Tibial nerve (tissue), 4 donors: ENCODE data around the gene EGFR. TPM values are rescaled to one million over a fixed set of nuclear protein-coding genes. Genes with fewer than 3 reads are reported as not detected.

Experiments
- DNase-seq, 2 donors: peaks; one replicate each; pipeline ENCODE4 v3.0.0-alpha.2; 2019; ENCODE audit warnings: low spot score in 2 of 2
- H3K27ac ChIP-seq, 4 donors: fragments of 200-600 bp; sonication (generic) in 3 of 4; one replicate each; pipeline ENCODE4 v1.5.1; 2017 to 2019; ENCODE audit warnings: mild to moderate bottlenecking in 1 of 4
- H3K27me3 ChIP-seq, 2 donors: fragments of 200-600 bp; sonication (generic) in 1 of 2; one replicate each; pipeline versions ENCODE4 v1.5.1 to v1.6.0; 2017 to 2019
- H3K36me3 ChIP-seq, 3 donors: fragments of 200-600 bp; sonication (generic); one replicate each; pipeline ENCODE4 v1.5.1; 2018 to 2019
- H3K4me1 ChIP-seq, 4 donors: fragments of 200-600 bp; sonication (generic) in 3 of 4; one replicate each; pipeline ENCODE4 v1.5.1; 2017 to 2019
- H3K4me3 ChIP-seq, 4 donors: fragments of 200-600 bp; sonication (generic) in 3 of 4; one replicate each; pipeline ENCODE4 v1.5.1; 2017 to 2019; ENCODE audit warnings: mild to moderate bottlenecking in 1 of 4, moderate library complexity in 1 of 4
- H3K9me3 ChIP-seq, 4 donors: fragments of 200-600 bp; sonication (generic) in 3 of 4; one replicate each; pipeline ENCODE4 v1.5.1; 2017 to 2019
- CTCF ChIP-seq, 5 experiments: fragments of 200-600 bp in 3 of 5; fragments of 450-650 bp in 2 of 5; sonication (generic) in 3 of 5; IDR thresholded peaks; one replicate each; pipeline ENCODE4 v1.5.1; 2016 to 2019; ENCODE audit warnings: antibody characterized with exemption in 5 of 5, mild to moderate bottlenecking in 3 of 5, moderate library complexity in 2 of 5
- EP300 ChIP-seq, 2 donors: sonication (generic); formaldehyde crosslinking; IDR thresholded peaks; one replicate each; pipeline ENCODE4 v1.6.1; 2017; ENCODE audit warnings: antibody characterized with exemption in 2 of 2, mild to moderate bottlenecking in 1 of 2
- POLR2A ChIP-seq, 2 donors: fragments of 450-650 bp; IDR thresholded peaks; one replicate each; pipeline ENCODE4 v1.6.1; 2017; ENCODE audit warnings: antibody characterized with exemption in 2 of 2, mild to moderate bottlenecking in 2 of 2, moderate library complexity in 2 of 2
- WGBS, 2 donors: methylation state at CpG; one replicate each; pipeline ENCODE4 v1.1.5; 2018; 5-methylcytosine and 5-hydroxymethylcytosine counted together
- total RNA-seq, 4 donors: library from RNA; depleted of rRNA; stranded (reverse); fragments of >200 nt; gene quantifications; one replicate each; pipeline ENCODE4 v1.1.0, GENCODE V29; 2016

Gene EGFR
- total RNA-seq, 4 donors from 2014 or later: 72.3 to 136 (median 127) TPM

- 89 to 90% methylated on average over 14 of the region's 14 CpGs for WGBS, 2 donors
- TF ChIP-seq POLR2A (IDR thresholded peaks at IDR 0.05) (no peak), EP300 (IDR thresholded peaks at IDR 0.05) (no peak)
- Histone ChIP-seq H3K4me1 (no peaks in the 10 kb centered on the region), H3K27me3 (no peaks in the 10 kb centered on the region), H3K36me3 (no peaks in the 10 kb centered on the region), H3K27ac (no peak overlapping the region), H3K4me3 (no peak overlapping the region), H3K9me3 (no peaks in the 10 kb centered on the region)
- DNase-seq: no peak
These were observed 38.3 kb upstream of the EGFR start for GRCh38 chr7:54980521-54980920.

- H3K4me1 ChIP-seq: no peaks in the 10 kb centered on the region
- no peak for DNase-seq
- H3K27ac ChIP-seq: no peak overlapping the region
- no peaks in the 10 kb centered on the region for H3K9me3 ChIP-seq
- TF ChIP-seq POLR2A (IDR thresholded peaks at IDR 0.05) (no peak), CTCF (IDR thresholded peaks at IDR 0.05) (no peak), EP300 (IDR thresholded peaks at IDR 0.05) (no peak)
- 90 to 91% methylated on average over 11 of the region's 11 CpGs for WGBS, 2 donors
- H3K27me3 ChIP-seq: no peaks in the 10 kb centered on the region
- H3K36me3 ChIP-seq: no peaks in the 10 kb centered on the region
- H3K4me3 ChIP-seq: no peak overlapping the region
These were observed 36.9 kb upstream of the EGFR start for GRCh38 chr7:54981913-54982312.

- TF ChIP-seq EP300 (IDR thresholded peaks at IDR 0.05): no peak
- TF ChIP-seq CTCF (IDR thresholded peaks at IDR 0.05): no peak
- no peak for TF ChIP-seq POLR2A (IDR thresholded peaks at IDR 0.05)
- no peaks in the 10 kb centered on the region for H3K36me3 ChIP-seq
- H3K4me3 ChIP-seq: no peak overlapping the region
- no peaks in the 10 kb centered on the region for H3K27me3 ChIP-seq
- H3K9me3 ChIP-seq: no peaks in the 10 kb centered on the region
- H3K27ac ChIP-seq: no peak overlapping the region
- WGBS, 2 donors: 75 to 81% methylated on average over 7 of the region's 7 CpGs
- DNase-seq: no peak
- no peaks in the 10 kb centered on the region for H3K4me1 ChIP-seq
These were observed 33.1 kb upstream of the EGFR start for GRCh38 chr7:54985426-54986330.

- H3K4me1 ChIP-seq: no peaks in the 10 kb centered on the region
- H3K9me3 ChIP-seq: no peaks in the 10 kb centered on the region
- no peak for TF ChIP-seq CTCF (IDR thresholded peaks at IDR 0.05)
- TF ChIP-seq EP300 (IDR thresholded peaks at IDR 0.05): no peak
- no peak for TF ChIP-seq POLR2A (IDR thresholded peaks at IDR 0.05)
- H3K4me3 ChIP-seq: no peak overlapping the region
- 80 to 85% methylated on average over 4 of the region's 4 CpGs for WGBS, 2 donors
- H3K27me3 ChIP-seq: no peaks in the 10 kb centered on the region
- no peak overlapping the region for H3K27ac ChIP-seq
- no peak for DNase-seq
- H3K36me3 ChIP-seq: no peaks in the 10 kb centered on the region
These were observed 32.1 kb upstream of the EGFR start for GRCh38 chr7:54986716-54987115.

GRCh38 chr7:54987772-54988171 lies 31.0 kb upstream of the EGFR start:
- WGBS, 2 donors: 51 to 61% methylated on average over 1 of the region's 1 CpG
- TF ChIP-seq CTCF (IDR thresholded peaks at IDR 0.05): no peak
- Histone ChIP-seq H3K9me3 (no peaks in the 10 kb centered on the region), H3K4me1 (no peaks in the 10 kb centered on the region), H3K4me3 (no peak overlapping the region), H3K27me3 (no peaks in the 10 kb centered on the region), H3K27ac (no peak overlapping the region), H3K36me3 (no peaks in the 10 kb centered on the region)
- no peak for DNase-seq
